GM12891 (cell line): ENCODE data around the gene LUC7L3.

Experiments used
- POLR2A ChIP-seq: IDR thresholded peaks from 2 replicates; pipeline ENCODE4 v1.6.1; 2011; ENCODE audit warnings: low read depth, low read length, control low read depth
- POU2F2 ChIP-seq: IDR thresholded peaks from 2 replicates; pipeline ENCODE4 v1.6.1; 2011; ENCODE audit warnings: low read depth, mild to moderate bottlenecking, control low read depth, low read length, moderate library complexity

GRCh38 chr17:50779747-50780353 is 60.4 kb downstream of the LUC7L3 start:
- TF ChIP-seq POLR2A (no peak), POU2F2 (no peak)
